Uterus (tissue), 2 donors: Measurements from ENCODE around the gene TNRC6A.

Experiments used
- POLR2A ChIP-seq, 2 donors: fragments of 450-650 bp; IDR thresholded peaks; one replicate each; pipeline ENCODE4 v1.6.1; 2016; ENCODE audit warnings: antibody characterized with exemption in 2 of 2, mild to moderate bottlenecking in 1 of 2, moderate library complexity in 1 of 2
- TF ChIP-seq, protein P1 (sequence below), 4 experiments: fragments of 200-600 bp in 2 of 4; fragments of 450-650 bp in 2 of 4; sonication (generic) in 2 of 4; IDR thresholded peaks; one replicate each; pipeline ENCODE4 v1.5.1; 2016 to 2019; ENCODE audit warnings: antibody characterized with exemption in 4 of 4, mild to moderate bottlenecking in 2 of 4, moderate library complexity in 1 of 4

DNA sequence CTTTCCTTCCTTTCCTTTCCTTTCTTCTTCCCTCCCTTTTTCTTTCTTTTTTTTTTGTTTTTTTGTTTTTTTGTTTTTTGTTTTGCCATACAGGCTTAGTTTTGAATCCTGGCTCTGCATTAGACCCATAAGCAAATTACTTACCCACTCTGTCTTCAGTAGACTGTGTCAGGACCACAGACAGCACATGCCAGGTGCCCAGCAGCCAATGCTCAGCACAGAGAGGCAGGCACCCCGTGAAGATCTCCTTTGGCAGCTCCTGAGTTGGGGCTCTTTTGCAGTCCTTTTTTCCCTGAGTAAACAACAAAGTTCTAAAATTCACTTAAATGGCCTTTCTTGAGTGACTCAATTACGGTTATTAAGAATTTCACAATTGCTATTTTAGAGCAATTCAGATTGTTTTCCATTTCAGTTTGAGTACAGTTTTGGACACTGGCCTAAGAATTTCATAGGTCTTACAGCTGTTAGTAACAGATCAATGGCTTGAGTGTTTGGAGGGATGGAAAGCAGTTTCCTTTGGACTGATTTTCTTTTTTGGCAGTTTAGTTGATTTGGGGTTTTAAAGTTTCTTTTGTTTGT, 90.1 kb downstream of the TNRC6A start:
- TF ChIP-seq, protein P1, sequence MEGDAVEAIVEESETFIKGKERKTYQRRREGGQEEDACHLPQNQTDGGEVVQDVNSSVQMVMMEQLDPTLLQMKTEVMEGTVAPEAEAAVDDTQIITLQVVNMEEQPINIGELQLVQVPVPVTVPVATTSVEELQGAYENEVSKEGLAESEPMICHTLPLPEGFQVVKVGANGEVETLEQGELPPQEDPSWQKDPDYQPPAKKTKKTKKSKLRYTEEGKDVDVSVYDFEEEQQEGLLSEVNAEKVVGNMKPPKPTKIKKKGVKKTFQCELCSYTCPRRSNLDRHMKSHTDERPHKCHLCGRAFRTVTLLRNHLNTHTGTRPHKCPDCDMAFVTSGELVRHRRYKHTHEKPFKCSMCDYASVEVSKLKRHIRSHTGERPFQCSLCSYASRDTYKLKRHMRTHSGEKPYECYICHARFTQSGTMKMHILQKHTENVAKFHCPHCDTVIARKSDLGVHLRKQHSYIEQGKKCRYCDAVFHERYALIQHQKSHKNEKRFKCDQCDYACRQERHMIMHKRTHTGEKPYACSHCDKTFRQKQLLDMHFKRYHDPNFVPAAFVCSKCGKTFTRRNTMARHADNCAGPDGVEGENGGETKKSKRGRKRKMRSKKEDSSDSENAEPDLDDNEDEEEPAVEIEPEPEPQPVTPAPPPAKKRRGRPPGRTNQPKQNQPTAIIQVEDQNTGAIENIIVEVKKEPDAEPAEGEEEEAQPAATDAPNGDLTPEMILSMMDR (IDR thresholded peaks at IDR 0.05) = no peak
- no peak for TF ChIP-seq POLR2A (IDR thresholded peaks at IDR 0.05)
